ENCODE data around the gene AATF.

AATF gene

DNA sequence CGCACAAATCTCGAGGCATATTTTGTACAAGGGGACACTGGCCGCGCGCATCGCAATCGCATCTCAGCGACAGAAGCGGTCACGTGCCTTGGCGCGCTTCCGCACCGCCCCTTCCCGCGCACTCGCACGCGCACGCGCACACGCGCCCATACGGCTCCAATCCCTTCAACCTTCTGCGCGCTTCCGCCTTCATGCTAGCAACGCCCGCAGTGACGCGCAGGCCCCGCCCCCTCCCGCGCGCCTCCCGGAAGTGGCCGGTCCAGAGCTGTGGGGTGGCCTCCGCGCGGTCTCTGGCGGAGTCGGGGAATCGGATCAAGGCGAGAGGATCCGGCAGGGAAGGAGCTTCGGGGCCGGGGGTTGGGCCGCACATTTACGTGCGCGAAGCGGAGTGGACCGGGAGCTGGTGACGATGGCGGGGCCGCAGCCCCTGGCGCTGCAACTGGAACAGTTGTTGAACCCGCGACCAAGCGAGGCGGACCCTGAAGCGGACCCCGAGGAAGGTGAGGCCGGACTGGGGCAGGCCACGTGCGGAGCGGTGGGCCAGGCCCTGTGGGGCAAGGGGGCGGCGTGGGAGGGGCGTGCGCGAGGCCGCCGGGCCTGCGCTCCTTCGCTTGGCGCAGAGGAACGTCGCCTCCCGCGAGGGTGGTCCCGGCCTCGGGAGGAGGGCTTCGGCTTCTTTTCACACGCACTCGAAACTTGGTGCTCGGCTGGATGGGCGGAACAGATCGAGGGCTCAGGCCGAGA lies at the start of gene AATF:
AATF (plus strand) TSS at position 238 of the 744 bp plus-strand sequence; CDS start at position 410, 172 bp downstream.
- FAIRE-seq: no peak

GRCh38 chr17:36899250-36900159 lies 49.2 kb upstream of the AATF start:
- FAIRE-seq: no peak

DNA sequence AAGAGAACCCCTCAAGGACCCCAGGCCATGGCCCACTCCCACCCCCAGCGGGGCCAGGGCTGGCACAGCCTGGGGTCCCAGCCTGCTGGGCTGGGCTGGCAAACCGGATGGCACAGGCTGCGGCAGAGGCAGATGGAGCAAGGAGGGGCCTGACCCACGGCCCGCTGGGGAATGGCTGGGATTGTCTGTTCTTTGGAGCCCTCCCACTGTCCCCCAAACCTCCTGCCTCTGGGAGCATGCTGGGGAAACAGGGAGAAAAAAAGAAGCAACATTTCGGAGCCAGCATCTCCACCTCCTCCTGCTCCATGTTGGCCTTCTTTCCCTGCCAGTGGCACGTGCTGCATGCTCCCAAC lies 48.6 kb upstream of the AATF start:
- FAIRE-seq: no peak

DNA sequence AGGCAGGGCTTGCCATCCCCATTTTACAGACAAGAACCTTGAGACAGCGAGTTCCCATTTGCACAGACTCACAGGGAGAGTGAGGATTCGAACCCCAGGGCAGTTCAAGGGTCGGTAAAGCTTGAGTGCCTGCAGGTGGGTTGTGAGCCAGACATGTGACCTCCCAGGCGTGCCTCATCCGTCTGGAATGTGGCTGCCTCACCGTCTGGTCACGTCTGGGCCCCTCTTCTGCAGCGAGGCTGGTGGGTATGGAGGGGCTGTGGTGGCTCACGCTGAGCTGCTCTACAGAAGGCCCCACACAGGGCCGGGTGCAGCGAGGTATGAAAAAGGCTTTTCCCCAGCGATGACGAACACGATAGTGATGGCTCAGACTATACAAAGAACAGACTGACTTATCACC lies 47.2 kb upstream of the AATF start:
- FAIRE-seq: no peak

DNA sequence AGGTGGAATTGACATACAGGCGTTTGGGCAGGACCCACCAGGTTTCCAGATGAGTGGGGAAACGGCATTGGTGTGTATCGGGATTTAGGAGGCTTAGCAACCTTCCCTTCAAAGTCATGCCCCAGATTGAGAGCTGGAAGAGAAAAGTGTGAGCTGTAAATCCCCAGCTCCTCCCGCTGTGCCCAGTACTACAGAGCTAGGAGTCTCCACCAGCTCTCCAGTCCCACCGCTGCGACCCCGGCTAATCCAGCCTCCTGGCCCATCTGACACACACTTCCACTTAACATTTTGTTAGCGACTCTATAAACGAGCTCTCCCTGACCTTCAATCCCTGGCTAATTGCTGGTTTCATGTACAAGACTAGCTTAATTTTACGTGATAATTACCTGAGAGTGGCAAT lies 41.3 kb upstream of the AATF start:
- no peak for FAIRE-seq

- FAIRE-seq: no peak
Observed at GRCh38 chr17:36910513-36910912, 38.2 kb upstream of the AATF start.

DNA sequence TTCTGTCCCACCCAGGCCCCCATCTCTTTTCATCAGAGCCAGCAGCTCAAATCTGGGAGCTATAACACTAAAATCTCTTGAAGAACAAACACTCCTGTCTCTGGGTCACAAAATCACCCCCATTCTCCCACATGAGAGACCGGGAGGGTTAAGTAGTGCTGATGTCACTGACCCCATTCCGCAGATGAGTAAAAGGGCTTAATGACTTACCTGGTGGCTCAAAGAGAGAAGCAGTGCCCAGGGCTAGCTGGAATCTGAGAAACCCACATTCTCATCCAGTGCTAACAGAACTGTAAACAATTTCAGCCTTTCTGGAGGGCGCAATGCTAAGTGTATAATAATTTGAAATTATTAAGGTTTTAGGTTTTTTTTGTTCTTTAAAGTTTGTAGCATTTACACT lies 37.8 kb upstream of the AATF start:
- no peak for FAIRE-seq

GRCh38 chr17:36913132-36913531 lies 35.6 kb upstream of the AATF start:
- no peak for FAIRE-seq

GRCh38 chr17:36918211-36918691 lies 30.5 kb upstream of the AATF start:
- no peak for FAIRE-seq

GRCh38 chr17:36919407-36919968 lies 29.3 kb upstream of the AATF start:
- no peak for FAIRE-seq

DNA sequence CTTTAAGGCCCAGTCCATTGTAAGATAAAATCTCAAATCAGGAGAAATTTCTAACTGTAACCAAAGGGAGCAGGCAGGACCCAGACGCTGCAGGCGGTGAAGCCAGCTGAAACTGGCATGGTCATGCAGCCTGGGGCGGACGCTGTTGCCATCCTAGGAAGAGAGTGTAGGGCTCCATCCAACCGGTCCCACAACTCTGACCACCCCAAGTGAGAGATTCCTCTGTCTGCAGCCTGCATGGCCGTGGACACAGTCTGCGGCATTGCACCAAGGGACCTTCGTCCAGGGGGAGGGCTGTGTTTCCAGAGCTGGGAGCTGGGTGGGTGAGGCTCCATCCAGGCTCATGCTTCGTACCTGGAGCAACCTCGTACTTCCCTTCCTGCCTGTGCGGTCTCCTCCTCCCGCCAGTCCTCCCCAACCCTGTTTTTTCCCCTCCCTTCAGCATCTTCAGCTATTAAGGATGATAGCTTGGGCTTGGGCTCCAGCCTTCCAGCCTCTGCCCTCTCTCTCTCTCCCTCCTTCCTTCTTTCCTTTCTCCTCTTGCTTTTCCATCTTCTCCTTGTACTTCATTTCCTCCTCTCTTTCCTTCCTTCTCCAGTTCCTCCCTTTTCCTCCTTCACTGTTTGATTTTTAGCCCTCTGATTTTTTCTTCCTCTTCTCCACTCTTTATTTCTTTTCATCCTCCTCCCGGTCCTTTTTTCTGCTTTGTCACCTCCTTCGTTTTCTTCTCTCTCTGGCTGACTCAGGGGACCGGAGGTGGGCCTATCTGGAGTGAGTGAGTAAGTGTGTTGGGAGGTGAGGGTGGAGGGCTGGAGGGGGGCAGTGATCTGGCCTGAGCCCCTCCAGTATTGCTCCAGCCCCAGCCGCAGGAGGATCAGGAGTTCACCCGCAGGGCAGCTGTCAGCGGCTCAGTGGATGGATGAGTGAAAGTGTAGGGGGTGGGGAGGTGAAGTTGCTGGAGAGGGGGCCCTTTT lies 28.4 kb upstream of the AATF start:
- FAIRE-seq: no peak

DNA sequence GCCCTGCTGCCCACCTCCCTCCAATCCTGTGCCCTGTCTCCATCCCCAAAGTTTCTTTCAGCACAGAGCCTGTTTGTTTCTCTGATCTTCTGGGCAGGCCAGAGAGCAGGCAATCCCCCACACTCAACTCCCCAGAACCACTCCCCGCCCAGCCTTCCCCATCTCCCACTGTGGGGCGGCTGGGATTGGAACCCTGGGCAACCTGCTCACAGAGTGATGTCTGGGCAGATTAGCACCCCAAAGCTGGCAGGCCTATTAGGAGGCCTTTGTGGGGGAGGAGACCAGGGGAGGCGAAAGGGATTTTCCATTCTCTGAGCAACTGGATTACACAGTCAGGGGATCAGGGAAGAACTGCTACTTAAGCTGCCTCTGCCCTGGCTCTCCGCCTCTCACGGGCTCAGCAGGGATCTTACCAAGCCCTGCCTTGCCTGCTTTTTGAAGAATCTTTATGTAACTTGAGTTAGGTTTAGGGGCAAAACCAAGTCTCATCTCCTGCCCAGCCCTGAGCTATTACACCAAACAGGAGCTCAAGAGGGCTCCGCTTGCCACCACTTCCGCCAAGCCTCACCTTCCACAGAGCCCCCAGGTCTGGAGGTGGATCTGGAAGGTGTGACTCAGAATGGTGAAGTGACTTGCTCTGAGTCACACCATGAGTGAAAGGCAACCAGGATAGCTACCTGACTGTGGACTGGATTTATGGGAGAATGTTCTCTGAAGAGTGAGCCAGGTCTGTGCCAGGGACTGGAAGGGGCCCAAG lies 27.5 kb upstream of the AATF start:
- FAIRE-seq: no peak

DNA sequence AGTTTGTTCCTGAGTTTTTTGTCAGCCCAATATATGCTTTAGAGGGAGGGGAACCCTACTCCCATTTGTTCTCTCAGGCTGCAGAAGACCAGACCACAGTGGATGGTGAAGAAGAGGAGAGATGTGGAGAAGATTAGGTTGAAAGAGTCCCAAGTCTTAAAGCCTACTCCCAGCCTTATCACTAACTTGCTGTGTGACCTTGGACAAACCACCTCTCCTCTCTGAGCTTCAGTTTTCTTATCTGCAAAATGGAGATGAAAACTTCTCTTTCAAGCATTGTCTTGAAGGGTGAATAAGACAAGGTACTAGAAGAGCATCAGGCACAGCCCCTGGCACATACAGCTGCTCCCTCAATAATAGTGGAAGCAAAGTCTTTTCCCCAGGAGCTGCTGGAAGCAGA lies 26.6 kb upstream of the AATF start:
- FAIRE-seq: no peak

- no peak for FAIRE-seq
Observed at GRCh38 chr17:36923814-36924221, 24.9 kb upstream of the AATF start.

GRCh38 chr17:36926226-36926625 lies 22.5 kb upstream of the AATF start:
- FAIRE-seq: no peak

DNA sequence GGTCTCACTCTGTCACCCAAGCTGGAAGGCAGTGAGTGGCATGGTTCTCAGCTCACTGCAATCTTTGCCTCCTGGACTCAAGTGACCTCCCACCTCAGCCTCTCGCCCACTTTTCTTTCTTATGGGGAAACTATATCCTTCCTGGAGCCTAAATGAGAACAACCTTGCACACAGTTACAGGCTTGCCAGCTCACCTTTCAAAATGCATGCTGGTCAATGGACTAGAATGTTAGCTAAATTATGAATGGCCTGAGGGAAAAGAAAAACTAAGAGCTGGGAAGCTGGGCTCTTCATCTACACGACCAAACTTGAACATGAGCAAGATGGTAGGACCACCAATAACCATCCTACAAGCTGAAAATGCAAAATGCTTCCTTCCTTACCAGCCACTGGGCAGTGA lies 22.1 kb upstream of the AATF start:
- no peak for FAIRE-seq

- FAIRE-seq: no peak
Observed at GRCh38 chr17:36928471-36929345, 20.0 kb upstream of the AATF start.

GRCh38 chr17:36929851-36930582 lies 18.7 kb upstream of the AATF start:
- no peak for FAIRE-seq

GRCh38 chr17:36930583-36930900 lies 18.2 kb upstream of the AATF start:
- FAIRE-seq: no peak

- FAIRE-seq: no peak
Observed at GRCh38 chr17:36931096-36931696, 17.6 kb upstream of the AATF start.

Data from islet of Langerhans (tissue), 1 donor.